B cell (primary cell): Measurements from ENCODE around the gene ELMOD3. TPM values are rescaled to one million over a fixed set of nuclear protein-coding genes. Genes with fewer than 3 reads are reported as not detected.
A peak's percentile ranks its signal among the peaks of the same experiment; 100 is the strongest.
"Not testable (repeated sequence)": the region's sequence is repeated elsewhere in the genome, so short reads cannot be mapped to it uniquely, and the experiment has no call there.

Source experiments
- ATAC-seq: fragments of 200-7000 bp; cut with Tn5 transposase; one replicate; pipeline ENCODE4 v1.10.0; 2021; ENCODE audit warnings: low read depth, mild to moderate bottlenecking, moderate number of reproducible peaks, moderate library complexity
- CTCF ChIA-PET: fragments of 350-600 bp; sonication (Branson Sonifier 250); formaldehyde crosslinking; loops from one replicate; lab custom pipeline; 2021; ENCODE audit warnings: antibody characterized with exemption, inconsistent platforms; lab: Charles Lee
- POLR2A ChIA-PET: fragments of 350-600 bp; sonication (Branson Sonifier 250); formaldehyde crosslinking; loops from one replicate; lab custom pipeline; 2021; ENCODE audit warnings: antibody characterized with exemption; lab: Charles Lee
- DNase-seq: peaks from one replicate; pipeline ENCODE4 v3.0.0; 2013
- H2AFZ ChIP-seq: 2 replicates; pipeline ENCODE4 v1.6.1; 2012; ENCODE audit warnings: mild to moderate bottlenecking, low read depth, low read length; ENCODE audit not compliant: insufficient read depth, poor library complexity, severe bottlenecking
- H3K27ac ChIP-seq, 2 donors: 1 replicate in 1 of 2; 2 replicates in 1 of 2; pipeline ENCODE4 v1.5.1; 2012 to 2013; ENCODE audit warnings: low read length in 2 of 2, mild to moderate bottlenecking in 2 of 2, moderate library complexity in 1 of 2
- H3K27me3 ChIP-seq, 4 experiments: fragments of 200-600 bp in 1 of 4; sonication (generic) in 1 of 4; replicated peaks in 1 of 4; 1 replicate in 2 of 4; 2 replicates in 2 of 4; pipeline versions ENCODE4 v1.6.1 to v1.7.0; 2013 to 2016; ENCODE audit warnings: low read length in 3 of 4, mild to moderate bottlenecking in 2 of 4, mixed read lengths in 1 of 4, moderate library complexity in 1 of 4; ENCODE audit not compliant: insufficient read depth in 4 of 4, control insufficient read depth in 3 of 4; ENCODE audit errors: control extremely low read depth in 1 of 4
- H3K36me3 ChIP-seq, 2 experiments: replicated peaks in 1 of 2; 1 replicate in 1 of 2; 2 replicates in 1 of 2; pipeline versions ENCODE4 v1.6.1 to v1.7.1; 2013; ENCODE audit warnings: low read length in 1 of 2; ENCODE audit not compliant: insufficient read depth in 2 of 2, control insufficient read depth in 1 of 2; ENCODE audit errors: control extremely low read depth in 1 of 2, extremely low read depth in 1 of 2
- H3K4me1 ChIP-seq, 2 donors: fragments of 200-600 bp in 1 of 2; sonication (generic) in 1 of 2; 1 replicate in 1 of 2; 2 replicates in 1 of 2; pipeline versions ENCODE4 v1.5.1 to v1.6.1; 2013 to 2017; ENCODE audit warnings: low read length in 2 of 2; ENCODE audit not compliant: control insufficient read depth in 2 of 2, insufficient read depth in 2 of 2
- H3K4me2 ChIP-seq: replicated peaks from 2 replicates; pipeline ENCODE3; 2012; ENCODE audit warnings: mild to moderate bottlenecking, low read depth, low read length; ENCODE audit not compliant: poor library complexity, severe bottlenecking
- H3K4me3 ChIP-seq, 5 experiments: fragments of 200-600 bp in 1 of 5; sonication (generic) in 1 of 5; 1 replicate in 3 of 5; 2 replicates in 2 of 5; pipeline versions ENCODE4 v1.5.1 to v1.7.0; 2011 to 2016; ENCODE audit warnings: low read length in 4 of 5, mild to moderate bottlenecking in 4 of 5, low read depth in 2 of 5, control low read depth in 1 of 5, moderate library complexity in 1 of 5; ENCODE audit not compliant: insufficient read depth in 1 of 5; ENCODE audit errors: control extremely low read depth in 1 of 5, extremely low read depth in 1 of 5
- H3K79me2 ChIP-seq: fragments of 200-600 bp; sonication (generic); one replicate; pipeline ENCODE4 v1.6.0; 2016; ENCODE audit warnings: low read length; ENCODE audit not compliant: control insufficient read depth, insufficient read depth
- H3K9ac ChIP-seq: fragments of 200-600 bp; sonication (generic); 2 replicates; pipeline ENCODE4 v1.6.1; 2017; ENCODE audit warnings: mild to moderate bottlenecking, low read length, moderate library complexity
- H3K9me3 ChIP-seq, 3 donors: one replicate each; pipeline versions ENCODE4 v1.6.1 to v1.7.1; 2013; ENCODE audit warnings: low read length in 2 of 3; ENCODE audit not compliant: control insufficient read depth in 2 of 3, insufficient read depth in 1 of 3; ENCODE audit errors: control extremely low read depth in 1 of 3
- H4K20me1 ChIP-seq: 2 replicates; pipeline ENCODE4 v1.6.0; 2012; ENCODE audit warnings: mild to moderate bottlenecking, low read length; ENCODE audit not compliant: insufficient read depth, control insufficient read depth, poor library complexity, severe bottlenecking
- H3K27ac Mint-ChIP-seq: one replicate; pipeline ENCODE4 v1.8.0; 2021; ENCODE audit warnings: mixed read lengths
- H3K27me3 Mint-ChIP-seq: one replicate; pipeline ENCODE4 v1.8.0; 2021; ENCODE audit warnings: mixed read lengths
- H3K4me1 Mint-ChIP-seq: one replicate; pipeline ENCODE4 v1.8.0; 2021; ENCODE audit warnings: mixed read lengths
- H3K4me3 Mint-ChIP-seq: one replicate; pipeline ENCODE4 v1.8.0; 2021; ENCODE audit warnings: mixed read lengths
- H3K9me3 Mint-ChIP-seq: one replicate; pipeline ENCODE4 v1.8.0; 2022; ENCODE audit warnings: mixed read lengths; ENCODE audit not compliant: insufficient read depth
- CTCF ChIP-seq: fragments of 200-600 bp; IDR thresholded peaks from one replicate; pipeline ENCODE4 v1.8.0; 2022; ENCODE audit warnings: antibody characterized with exemption, mild to moderate bottlenecking
- EZH2 ChIP-seq: IDR thresholded peaks from 2 replicates; pipeline ENCODE4 v1.6.1; 2012; ENCODE audit warnings: borderline replicate concordance, low read depth, mild to moderate bottlenecking, moderate library complexity, low read length; ENCODE audit not compliant: insufficient read depth, poor library complexity, severe bottlenecking
- whole genome bisulfite sequencing: methylation state at CpG from one replicate; pipeline ENCODE4 v1.1.5; 2013; ENCODE audit warnings: missing lambda C conversion rate; ENCODE audit not compliant: insufficient coverage; 5-methylcytosine and 5-hydroxymethylcytosine counted together
- intact Hi-C: fragments of 100-400 bp; cut with micrococcal nuclease; formaldehyde crosslinking; loops from one replicate; pipeline ENCODE4 v1.10.0; 2022
- polyA plus RNA-seq: library from polyadenylated mRNA; depleted of rRNA; stranded (reverse); fragments of >200 nt; gene quantifications from 2 replicates; pipeline ENCODE4 v1.2.3, GENCODE V29; 2012
- total RNA-seq, 2 donors: library from RNA; stranded (reverse); fragments of 120-200 nt in 1 of 2; gene quantifications; 1 replicate in 1 of 2; 2 replicates in 1 of 2; pipeline versions ENCODE4 v1.2.3 to v1.2.4, GENCODE V29; 2013 to 2022

Gene ELMOD3
- total and polyA plus RNA-seq, 2 donors (not counting 1 experiment from before 2014, with no cell fraction given): 34.3 to 57.6 TPM

- DNase-seq (no peak), ATAC-seq (no peak)
- Mint-ChIP-seq H3K9me3 (no peaks in the 10 kb centered on the region), H3K27me3 (no peaks in the 10 kb centered on the region), H3K4me1 (peaks cover 38% of the 10 kb centered on the region), H3K27ac (peak overlapping the region; percentile 26), H3K4me3 (peak overlapping the region; percentile 59)
- peaks cover 0 to 4% (median 0%) of the 10 kb centered on the region in 3 donors for H3K9me3 ChIP-seq
- H3K36me3 ChIP-seq: no peaks in the 10 kb centered on the region
- no peaks in the 10 kb centered on the region for H3K79me2 ChIP-seq
- H3K27ac ChIP-seq: no peak overlapping the region
- POLR2A ChIA-PET: interaction anchor here (1.6 to 3.0 kb wide), 3 partner anchors 18 to 100 kb away, joined by 7 to 39 read pairs (median 14); partner anchors contain the start of genes MAT2A and SH2D6
- H3K4me1 ChIP-seq: peaks cover 30 to 40% of the 10 kb centered on the region in 2 donors
- no peak for TF ChIP-seq EZH2
- no peak for TF ChIP-seq CTCF
- intact Hi-C loops: no loop called here
- CTCF ChIA-PET: interaction anchor here (2.2 to 2.4 kb wide), 3 partner anchors 19 to 112 kb away, joined by 11 to 25 read pairs (median 16); partner anchors contain the start of gene MAT2A
- H2AFZ ChIP-seq: no peak overlapping the region
- H4K20me1 ChIP-seq: no peaks in the 10 kb centered on the region
- WGBS: 100% methylated on average over 5 of the region's 6 CpGs
- peaks cover 0 to 3% (median 0%) of the 10 kb centered on the region in 4 experiments for H3K27me3 ChIP-seq
- H3K4me2 ChIP-seq: peak overlapping the region; percentile 91
- H3K4me3 ChIP-seq: no peak overlapping the region
- no peak overlapping the region for H3K9ac ChIP-seq
Measured at GRCh38 chr2:85439025-85439472, 84.5 kb downstream of the ELMOD3 start.

- H3K27me3 ChIP-seq, H3K4me3 Mint-ChIP-seq, H3K27ac ChIP-seq, intact Hi-C loops, H2AFZ ChIP-seq, H3K9ac ChIP-seq, H3K36me3 ChIP-seq, ATAC-seq, H4K20me1 ChIP-seq, H3K4me2 ChIP-seq, H3K27me3 Mint-ChIP-seq, H3K9me3 ChIP-seq, H3K4me3 ChIP-seq, H3K9me3 Mint-ChIP-seq, H3K27ac Mint-ChIP-seq, DNase-seq, CTCF ChIA-PET, H3K79me2 ChIP-seq: not testable (repeated sequence)
- POLR2A ChIA-PET: interaction anchor here (3.0 kb wide), 1 partner anchor 100 kb away, joined by 39 read pairs; the partner anchor contains the start of gene MAT2A
- 95% methylated on average over 6 of the region's 9 CpGs for WGBS
- peaks cover 28 to 36% of the 10 kb centered on the region in 2 donors for H3K4me1 ChIP-seq
- H3K4me1 Mint-ChIP-seq: peaks cover 36% of the 10 kb centered on the region
Measured at GRCh38 chr2:85439569-85439968, 85.0 kb downstream of the ELMOD3 start.
